Stimulated activated naive CD8-positive, alpha-beta T cell treated with anti-CD3 and anti-CD28 coated beads, Interleukin-15, Interleukin-2, amounts not matched to agents 100 U/mL and 50 U/mL, for 24 hours (primary cell): Measurements from ENCODE around the gene FRMPD4.

Experiments
- ATAC-seq: fragments of 150-1000 bp; cut with Tn5 transposase; one replicate; pipeline ENCODE4 v1.10.0; 2021
- DNase-seq: peaks from one replicate; pipeline ENCODE4 v3.0.0; 2021

The FRMPD4 gene

GRCh38 chrX:12672367-12673106 is 534.3 kb downstream of the FRMPD4 start:
- no peak for ATAC-seq

GRCh38 chrX:12673487-12673886 is 535.2 kb downstream of the FRMPD4 start:
- DNase-seq, result no peak
- no peak for ATAC-seq

More at GRCh38 chrX:12672367-12673106, 534.3 kb downstream of the FRMPD4 start:
- no peak for DNase-seq

GRCh38 chrX:12679522-12679921 is 541.2 kb downstream of the FRMPD4 start:
- ATAC-seq (no peak), DNase-seq (no peak)

- no peak for ATAC-seq
- DNase-seq, result no peak
Observed at GRCh38 chrX:12681047-12681446, 542.8 kb downstream of the FRMPD4 start.

GRCh38 chrX:12685541-12685940 is 547.3 kb downstream of the FRMPD4 start:
- DNase-seq (no peak), ATAC-seq (no peak)

GRCh38 chrX:12686331-12686730 is 548.1 kb downstream of the FRMPD4 start:
- DNase-seq, result no peak
- no peak for ATAC-seq

GRCh38 chrX:12690646-12691045 is 552.4 kb downstream of the FRMPD4 start:
- no peak for ATAC-seq

GRCh38 chrX:12693754-12694153 is 555.5 kb downstream of the FRMPD4 start:
- no peak for DNase-seq
- ATAC-seq, result no peak

More at GRCh38 chrX:12690646-12691045, 552.4 kb downstream of the FRMPD4 start:
- DNase-seq, result no peak

GRCh38 chrX:12700745-12701144 is 562.5 kb downstream of the FRMPD4 start:
- ATAC-seq (no peak), DNase-seq (no peak)

- ATAC-seq (peak; percentile 23), DNase-seq (peak; percentile 28)
Observed at GRCh38 chrX:12701628-12702027, 563.4 kb downstream of the FRMPD4 start.

GRCh38 chrX:12702509-12703091 is 564.3 kb downstream of the FRMPD4 start:
- DNase-seq, result peak; percentile 10

GRCh38 chrX:12704706-12705105 is 566.4 kb downstream of the FRMPD4 start:
- no peak for ATAC-seq

More at GRCh38 chrX:12702509-12703091, 564.3 kb downstream of the FRMPD4 start:
- ATAC-seq, result no peak

GRCh38 chrX:12709047-12709446 is 570.8 kb downstream of the FRMPD4 start:
- no peak for DNase-seq

More at GRCh38 chrX:12704706-12705105, 566.4 kb downstream of the FRMPD4 start:
- DNase-seq, result no peak

GRCh38 chrX:12711435-12712040 is 573.3 kb downstream of the FRMPD4 start:
- DNase-seq (no peak), ATAC-seq (no peak)

More at GRCh38 chrX:12709047-12709446, 570.8 kb downstream of the FRMPD4 start:
- ATAC-seq, result no peak

- ATAC-seq (no peak), DNase-seq (no peak)
Observed at GRCh38 chrX:12716574-12716973, 578.3 kb downstream of the FRMPD4 start.

- no peak for ATAC-seq
- no peak for DNase-seq
Observed at GRCh38 chrX:12719837-12720236, 581.6 kb downstream of the FRMPD4 start.

GRCh38 chrX:12721042-12721441 is 582.8 kb downstream of the FRMPD4 start:
- ATAC-seq (no peak), DNase-seq (no peak)

- ATAC-seq (no peak), DNase-seq (no peak)
Observed at GRCh38 chrX:12722314-12722713, 584.0 kb downstream of the FRMPD4 start.

GRCh38 chrX:12741416-12741815 is 603.1 kb downstream of the FRMPD4 start:
- ATAC-seq (no peak), DNase-seq (no peak)

- ATAC-seq, result no peak
- no peak for DNase-seq
Observed at GRCh38 chrX:12747433-12747832, 609.2 kb downstream of the FRMPD4 start.

GRCh38 chrX:12751887-12752286 is 613.6 kb downstream of the FRMPD4 start:
- DNase-seq (no peak), ATAC-seq (no peak)

GRCh38 chrX:12753366-12753765 is 615.1 kb downstream of the FRMPD4 start:
- DNase-seq, result no peak
- no peak for ATAC-seq

GRCh38 chrX:12758291-12758690 is 620.0 kb downstream of the FRMPD4 start:
- ATAC-seq (no peak), DNase-seq (no peak)
